Measurements from ENCODE around the gene SLC9A5. TPM values are rescaled to one million over a fixed set of nuclear protein-coding genes. Genes with fewer than 3 reads are reported as not detected.

SLC9A5 gene
- total and polyA plus RNA-seq, 9 of the 15 experiments (the other 6 are each of a cell fraction or from before 2014, with no cell fraction given), result 0.06 to 3.1 (median 1.2) TPM

GRCh38 chr16:67206129-67206837, 42.5 kb upstream of the SLC9A5 start:
- DNase-seq (ENCODE audit: extremely low read depth in 1 of 4, low spot score in 3 of 4) (no peak), ATAC-seq (no peak), FAIRE-seq (no peak)
- Histone ChIP-seq H2AFZ (ENCODE audit: low read depth, low read length) (no peak overlapping the region), H3K4me2 (ENCODE audit: insufficient read depth, low read length) (no peak overlapping the region), H3K4me1 (replicated peaks in 1 of 2; ENCODE audit: control insufficient read depth in 2 of 2, insufficient read depth in 2 of 2, low read length in 2 of 2) (peaks cover 10 to 58% of the 10 kb centered on the region in 2 experiments; a peak in 4 of 5 replicates), H4K20me1 (replicated peaks; ENCODE audit: control insufficient read depth, insufficient read depth, low read length) (no peaks in the 10 kb centered on the region; the same call in 1 of the 2 replicates), H3K27ac (ENCODE audit: extremely low read depth, low read depth, low read length) (no peak overlapping the region), H3K79me2 (ENCODE audit: control insufficient read depth, insufficient read depth, low read length) (no peaks in the 10 kb centered on the region), H3K36me3 (ENCODE audit: control insufficient read depth, insufficient read depth, low read length) (peaks cover 37% of the 10 kb centered on the region; the same call in 2 of the 3 replicates), H3K4me3 (no peak overlapping the region), H3K9me1 (ENCODE audit: control insufficient read depth, insufficient read depth, low read length) (peaks cover 3% of the 10 kb centered on the region), H3K27me3 (ENCODE audit: control insufficient read depth in 2 of 2, insufficient read depth in 2 of 2, low read length in 2 of 2) (no peaks in the 10 kb centered on the region), H3K9me3 (replicated peaks; ENCODE audit: control insufficient read depth, insufficient read depth, low read depth, low read length) (no peaks in the 10 kb centered on the region), H3K9ac (ENCODE audit: insufficient read depth in 1 of 2, low read depth in 2 of 2, low read length in 2 of 2) (peak overlapping the region in 1 of 2 experiments; percentile 80; a peak in 1 of 4 replicates)
- 83% methylated on average over 8 of the region's 8 CpGs for WGBS (ENCODE audit: insufficient coverage, low coverage, missing lambda C conversion rate)
- in situ Hi-C loops (cut with MboI), result no loop called here
- CTCF ChIA-PET (ENCODE audit: low intra/inter-chr PET ratio), result no interaction called here
- POLR2A ChIA-PET, result interaction anchor here (0.6 to 3.8 kb wide), 3 partner anchors 12 to 270 kb away, joined by 3 to 21 read pairs (median 3); partner anchors contain the start of gene E2F4
- intact Hi-C loops (cut with micrococcal nuclease), result no loop called here
- BruUV-seq (replicated peaks), result no TSS peak
- TF ChIP-seq POLR2A (conservative IDR thresholded peaks at IDR 0.05) (peak; percentile 47), SNAPC5 (CRISPR knock-in tag; IDR thresholded peaks at IDR 0.05) (no peak)

- peak overlapping the region in 1 of 2 experiments; percentile 80; a peak in 3 of 4 replicates for H3K9ac ChIP-seq (ENCODE audit: insufficient read depth in 1 of 2, low read depth in 2 of 2, low read length in 2 of 2)
- H3K9me1 ChIP-seq (ENCODE audit: control insufficient read depth, insufficient read depth, low read length), result peaks cover 3% of the 10 kb centered on the region
- CTCF ChIA-PET (ENCODE audit: low intra/inter-chr PET ratio), result no interaction called here
- DNase-seq (ENCODE audit: extremely low read depth in 1 of 4, low spot score in 3 of 4) (peak in 1 of 4 experiments; percentile 37), ATAC-seq (peak; percentile 44), FAIRE-seq (peak; percentile 55)
- WGBS (ENCODE audit: insufficient coverage, low coverage, missing lambda C conversion rate), result 82% methylated on average over 3 of the region's 3 CpGs
- TF ChIP-seq SPI1 (IDR thresholded peaks at IDR 0.05; ENCODE audit: borderline replicate concordance, low read depth, low read length) (no peak), ZNF316 (IDR thresholded peaks at IDR 0.05) (no peak), IFI16 (CRISPR knock-in tag; IDR thresholded peaks at IDR 0.05) (no peak), ZNF75A (CRISPR knock-in tag; IDR thresholded peaks at IDR 0.05) (no peak), ZNF644 (tag; IDR thresholded peaks at IDR 0.05; ENCODE audit: low read depth) (no peak), ARID1B (IDR thresholded peaks at IDR 0.05) (no peak)
- H3K27ac ChIP-seq (ENCODE audit: extremely low read depth, low read depth, low read length), result no peak overlapping the region
- H3K4me1 ChIP-seq (replicated peaks in 1 of 2; ENCODE audit: control insufficient read depth in 2 of 2, insufficient read depth in 2 of 2, low read length in 2 of 2), result peaks cover 10 to 56% of the 10 kb centered on the region in 2 experiments; a peak in 4 of 5 replicates
- H3K4me3 ChIP-seq, result no peak overlapping the region
- H3K79me2 ChIP-seq (ENCODE audit: control insufficient read depth, insufficient read depth, low read length), result no peaks in the 10 kb centered on the region
- no peaks in the 10 kb centered on the region for H3K9me3 ChIP-seq (replicated peaks; ENCODE audit: control insufficient read depth, insufficient read depth, low read depth, low read length)
- BruUV-seq (replicated peaks), result no TSS peak
- no peaks in the 10 kb centered on the region for H3K27me3 ChIP-seq (ENCODE audit: control insufficient read depth in 2 of 2, insufficient read depth in 2 of 2, low read length in 2 of 2)
- intact Hi-C loops (cut with micrococcal nuclease) (no loop called here), in situ Hi-C loops (cut with MboI) (no loop called here)
- H3K4me2 ChIP-seq (ENCODE audit: insufficient read depth, low read length), result no peak overlapping the region
- no peaks in the 10 kb centered on the region; the same call in 1 of the 2 replicates for H4K20me1 ChIP-seq (replicated peaks; ENCODE audit: control insufficient read depth, insufficient read depth, low read length)
- H2AFZ ChIP-seq (ENCODE audit: low read depth, low read length), result no peak overlapping the region
- H3K36me3 ChIP-seq (ENCODE audit: control insufficient read depth, insufficient read depth, low read length), result peaks cover 31% of the 10 kb centered on the region; the same call in 2 of the 3 replicates
- POLR2A ChIA-PET, result interaction anchor here (0.6 to 3.8 kb wide), 5 partner anchors 11 to 269 kb away, joined by 3 to 21 read pairs (median 6); partner anchors contain the start of genes E2F4 and TMEM208
Measured at GRCh38 chr16:67206838-67207248, 41.9 kb upstream of the SLC9A5 start.

Data from K562 (cell line).